GM23338 (cell line): Measurements from ENCODE around the gene KRTAP9-9.

Experiments
- CTCF ChIP-seq, 2 experiments: fragments of 200-600 bp in 1 of 2; sonication (generic) in 1 of 2; conservative IDR thresholded peaks; 2 replicates each; pipeline versions ENCODE4 v1.5.1 to v1.6.1; 2016 to 2017; ENCODE audit warnings: antibody characterized with exemption in 2 of 2, low read depth in 2 of 2, mild to moderate bottlenecking in 2 of 2, moderate library complexity in 1 of 2
- EZH2 ChIP-seq: fragments of 200-600 bp; sonication (generic); IDR thresholded peaks from one replicate; pipeline ENCODE4 v1.8.0; 2017; ENCODE audit warnings: antibody characterized with exemption, mild to moderate bottlenecking, low read depth; ENCODE audit not compliant: unreplicated experiment
- EZH2phosphoT487 ChIP-seq: fragments of 200-600 bp; sonication (generic); IDR thresholded peaks from one replicate; pipeline ENCODE4 v1.8.1; 2018; ENCODE audit warnings: antibody characterized with exemption; ENCODE audit not compliant: unreplicated experiment
- JUNB ChIP-seq: IDR thresholded peaks from one replicate; pipeline ENCODE4 v1.6.1; 2016; ENCODE audit warnings: antibody characterized with exemption; ENCODE audit not compliant: unreplicated experiment
- POLR2AphosphoS5 ChIP-seq: IDR thresholded peaks from 2 replicates; pipeline ENCODE4 v1.6.1; 2016; ENCODE audit warnings: antibody characterized with exemption, low read depth
- REST ChIP-seq: IDR thresholded peaks from one replicate; pipeline ENCODE4 v1.6.1; 2018; ENCODE audit warnings: antibody characterized with exemption; ENCODE audit not compliant: unreplicated experiment
- ZNF331 ChIP-seq: fragments of 250-450 bp; sonication (Bioruptor Pico); IDR thresholded peaks from 2 replicates; pipeline ENCODE4 v1.5.0; 2020; ENCODE audit warnings: low read depth, mild to moderate bottlenecking, moderate library complexity

- TF ChIP-seq CTCF (conservative IDR thresholded peaks at IDR 0.05; ENCODE audit: low read depth in 2 of 2) (no peak), ZNF331 (CRISPR knock-in tag) (no peak), REST (no peak), POLR2AphosphoS5 (no peak), EZH2 (no peak), EZH2phosphoT487 (no peak), JUNB (no peak)
Measured at GRCh38 chr17:41284043-41284442, 28.9 kb downstream of the KRTAP9-9 start.
